Putamen (tissue), 1 donor: ENCODE measurements around the gene SPIB.
"Not testable (repeated sequence)": the region's sequence is repeated elsewhere in the genome, so short reads cannot be mapped to it uniquely, and the experiment has no call there.

Experiments used
- DNase-seq: peaks from one replicate; pipeline ENCODE4 v3.0.0-alpha.2; 2016; ENCODE audit warnings: low spot score

The SPIB gene

DNA sequence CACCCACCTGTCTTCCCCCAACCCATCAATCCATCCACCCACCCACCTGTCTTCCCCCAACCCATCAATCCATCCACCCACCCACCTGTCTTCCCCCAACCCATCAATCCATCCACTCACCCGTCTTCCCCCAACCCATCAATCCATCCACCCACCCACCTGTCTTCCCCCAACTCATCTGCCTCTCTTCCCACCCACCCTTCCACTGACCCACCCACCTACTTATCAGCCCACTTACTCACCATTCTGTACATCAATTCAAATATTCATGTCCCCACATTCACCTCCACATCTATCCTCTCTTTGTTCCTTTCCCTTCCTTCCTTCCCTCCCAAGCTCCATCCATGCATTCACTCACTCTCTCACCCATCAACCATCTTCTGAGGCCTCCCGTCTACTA lies 20.4 kb downstream of the SPIB start:
- not testable (repeated sequence) for DNase-seq

DNA sequence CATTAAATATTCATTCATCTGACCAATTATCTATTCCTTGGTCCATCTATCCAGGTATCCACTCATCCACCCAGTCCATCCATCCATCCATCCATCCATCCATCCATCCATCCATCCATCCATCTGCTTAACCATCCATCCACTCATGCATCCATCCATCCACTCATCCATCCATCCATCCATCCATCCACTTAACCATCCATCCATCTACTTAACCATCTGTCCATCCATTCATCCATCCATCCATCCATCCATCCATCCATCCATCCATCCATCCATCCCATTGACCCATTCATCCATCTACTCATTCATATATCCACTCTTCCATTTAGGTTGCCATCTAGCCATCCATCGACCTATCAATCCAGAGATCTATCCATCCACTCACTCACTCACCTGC lies 25.3 kb downstream of the SPIB start:
- DNase-seq: no peak

DNA sequence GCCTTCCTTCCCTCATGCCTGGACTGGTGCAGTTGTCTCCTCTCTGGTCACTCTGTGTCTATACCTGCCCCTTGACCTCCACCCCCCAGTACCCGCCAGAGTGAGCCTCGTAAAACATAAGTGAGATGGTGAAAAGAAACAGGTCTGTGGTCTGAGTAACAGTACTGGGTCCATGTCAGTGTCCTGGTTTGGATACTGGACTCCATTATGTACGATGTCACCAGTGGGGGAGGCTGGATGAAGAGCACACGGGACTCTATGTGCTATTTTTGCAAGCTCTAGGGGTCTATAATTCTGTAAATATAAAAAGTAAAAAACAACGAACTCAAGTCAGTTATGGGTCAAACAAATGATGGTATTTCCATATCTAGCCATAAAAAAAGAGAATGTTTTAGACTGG lies 28.3 kb downstream of the SPIB start:
- DNase-seq: no peak

DNA sequence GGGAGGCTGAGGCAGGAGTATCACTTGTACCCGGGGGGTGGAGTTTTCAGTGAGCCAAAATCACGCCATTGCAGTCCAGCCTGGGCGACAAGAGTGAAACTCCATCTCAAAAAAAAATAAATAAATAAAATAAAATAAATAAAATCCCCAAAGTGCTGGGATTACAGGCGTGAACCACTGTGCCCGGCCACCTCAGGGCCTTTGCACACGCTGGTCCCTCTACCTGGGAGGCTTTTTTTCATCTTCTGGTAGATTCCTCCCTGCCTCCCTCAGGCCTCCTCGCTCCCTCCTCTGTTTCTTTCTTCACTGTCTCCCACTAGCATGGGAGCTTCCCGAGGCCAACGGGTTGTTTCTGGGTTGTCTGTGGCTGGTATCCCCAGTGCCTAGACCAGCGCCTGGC lies 29.0 kb downstream of the SPIB start:
- no peak for DNase-seq

DNA sequence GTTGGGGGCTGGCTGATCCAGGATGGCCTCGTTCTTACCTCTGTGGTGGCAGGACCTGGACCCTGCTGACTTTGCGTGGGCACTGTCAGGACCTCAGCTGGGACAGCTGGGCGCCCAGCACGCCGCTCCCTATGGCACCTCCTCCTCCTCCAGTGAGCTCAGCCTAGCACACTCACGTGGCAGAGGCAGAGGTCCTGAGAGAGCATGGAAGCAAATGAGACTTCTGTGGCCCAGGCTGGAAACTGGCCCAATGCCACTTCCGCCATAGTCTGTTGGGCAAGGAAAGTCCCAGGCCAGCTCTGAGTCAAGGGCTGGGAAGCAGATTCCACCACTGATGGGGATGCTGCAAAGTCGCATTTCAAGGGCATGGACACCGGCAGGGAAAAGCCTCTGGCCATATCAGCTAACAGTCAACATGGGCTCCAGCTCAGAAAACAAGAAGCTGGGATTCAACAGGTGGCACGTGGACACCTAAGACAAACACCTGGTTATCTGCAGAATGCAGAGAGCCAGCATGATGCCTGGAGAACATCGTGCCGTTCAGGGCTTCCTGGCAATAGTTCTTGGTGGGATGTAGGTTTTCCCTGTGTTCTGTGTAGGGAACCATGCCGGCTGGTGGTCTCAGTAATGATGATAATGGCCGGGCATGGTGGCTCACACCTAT lies 30.6 kb downstream of the SPIB start:
- no peak for DNase-seq

DNA sequence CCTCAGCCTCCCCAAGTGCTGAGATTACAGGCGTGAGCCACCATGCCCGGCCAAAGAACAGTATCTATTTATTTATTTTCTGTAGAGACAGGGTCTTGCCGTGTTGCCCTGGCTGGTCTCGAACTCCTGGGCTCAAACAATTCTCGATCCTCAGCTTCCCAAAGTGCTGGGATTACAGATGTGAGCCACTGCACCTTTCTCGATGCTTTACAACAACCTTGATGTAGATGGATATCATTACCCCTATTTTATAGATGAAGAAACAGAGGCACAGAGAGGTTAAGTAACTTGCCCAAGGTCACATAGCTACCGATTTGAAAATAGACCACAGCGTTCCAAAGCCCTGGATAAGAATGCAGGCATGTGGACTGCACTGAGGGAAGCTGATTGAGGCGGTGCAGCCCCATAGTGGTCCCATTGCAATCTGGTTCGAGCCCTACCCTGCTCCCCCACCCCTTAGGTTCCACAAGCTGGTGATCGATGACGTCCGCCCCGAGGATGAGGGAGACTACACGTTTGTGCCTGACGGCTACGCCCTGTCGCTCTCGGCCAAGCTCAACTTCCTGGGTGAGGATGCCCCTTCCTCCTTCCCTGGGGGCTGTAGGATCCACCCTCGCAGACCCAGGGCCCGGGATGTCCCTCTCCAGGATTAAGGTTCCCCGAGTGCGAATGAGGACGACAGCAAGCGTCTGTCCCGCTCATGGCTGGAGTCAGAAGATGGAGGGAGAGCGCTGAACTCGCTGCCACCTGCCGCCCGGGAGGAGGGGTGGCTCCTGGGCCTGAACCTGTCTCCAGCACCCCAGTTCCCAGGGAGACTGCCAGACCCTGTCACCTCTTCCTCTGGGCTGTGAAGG lies 31.9 kb downstream of the SPIB start:
- DNase-seq: no peak

DNA sequence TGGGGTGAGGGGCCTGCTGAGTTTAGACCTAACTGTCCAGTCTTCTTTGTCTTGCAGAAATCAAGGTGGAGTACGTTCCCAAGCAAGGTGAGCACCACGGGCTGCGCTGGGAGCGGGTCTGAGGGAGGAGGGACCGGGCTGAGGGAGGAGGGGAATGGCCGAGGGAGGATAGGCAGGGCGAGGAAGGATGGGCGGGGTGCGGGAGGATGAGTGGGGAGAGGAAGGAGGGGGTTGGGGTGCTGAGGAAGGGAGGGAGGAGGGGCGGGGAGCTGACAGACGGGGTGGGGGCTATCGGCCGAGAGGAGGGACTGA lies 32.4 kb downstream of the SPIB start:
- DNase-seq: no peak

DNA sequence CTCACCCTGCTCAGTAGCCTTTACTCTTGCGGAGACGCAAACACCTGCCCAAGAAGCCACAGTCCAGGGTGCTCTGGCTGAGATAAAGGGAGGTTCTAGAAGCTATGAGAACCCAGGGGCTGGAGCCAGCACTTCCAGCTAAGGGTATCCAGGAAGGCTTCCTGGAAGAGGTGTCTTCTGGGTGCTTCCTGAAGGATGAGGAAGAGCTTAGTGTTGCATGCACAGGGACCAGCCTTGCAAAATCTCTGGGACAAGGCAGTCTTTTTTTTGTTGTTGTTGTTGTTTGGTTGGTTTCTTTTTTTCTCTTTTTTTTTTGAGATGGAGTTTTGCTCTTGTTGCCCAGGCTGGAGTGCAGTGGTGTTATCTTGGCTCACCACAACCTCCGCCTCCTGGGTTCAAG lies 34.5 kb downstream of the SPIB start:
- DNase-seq: no peak

DNA sequence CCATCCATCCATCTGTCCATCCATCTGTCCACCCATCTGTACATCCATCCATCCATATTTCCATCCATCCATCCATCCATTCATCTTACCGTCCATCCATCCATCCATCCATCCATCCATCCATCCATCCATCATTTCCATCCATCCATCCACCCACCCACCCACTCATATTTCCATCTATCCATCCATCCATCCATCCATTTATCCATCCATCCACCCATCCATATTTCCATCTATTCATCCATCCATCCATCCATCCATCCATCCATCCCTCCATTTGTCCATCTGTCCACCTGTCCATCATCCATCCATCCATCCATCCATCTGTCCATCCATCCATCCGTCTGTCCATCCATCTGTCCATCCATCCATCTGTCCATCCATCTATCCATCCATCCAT lies 37.3 kb downstream of the SPIB start:
- no peak for DNase-seq

DNA sequence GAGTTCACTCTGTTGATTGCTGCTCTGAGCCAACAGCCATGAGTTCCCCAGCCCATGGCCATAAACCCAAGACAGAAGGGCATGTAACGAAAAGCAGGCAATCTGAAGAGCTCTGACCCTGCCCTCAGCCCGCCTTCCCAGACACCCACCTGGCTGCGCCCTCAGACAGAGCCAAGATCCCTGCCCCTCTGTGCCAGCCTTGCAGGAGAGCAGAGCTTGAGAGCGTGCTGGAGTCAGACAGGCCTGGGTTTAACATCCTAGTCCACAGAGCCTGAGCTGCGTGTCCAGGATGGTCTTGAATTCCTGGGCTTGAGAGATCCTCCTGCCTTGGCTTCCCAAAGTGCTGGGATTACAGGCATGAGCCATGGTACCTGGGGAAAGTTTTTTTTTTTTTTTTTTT lies 38.6 kb downstream of the SPIB start:
- no peak for DNase-seq

DNA sequence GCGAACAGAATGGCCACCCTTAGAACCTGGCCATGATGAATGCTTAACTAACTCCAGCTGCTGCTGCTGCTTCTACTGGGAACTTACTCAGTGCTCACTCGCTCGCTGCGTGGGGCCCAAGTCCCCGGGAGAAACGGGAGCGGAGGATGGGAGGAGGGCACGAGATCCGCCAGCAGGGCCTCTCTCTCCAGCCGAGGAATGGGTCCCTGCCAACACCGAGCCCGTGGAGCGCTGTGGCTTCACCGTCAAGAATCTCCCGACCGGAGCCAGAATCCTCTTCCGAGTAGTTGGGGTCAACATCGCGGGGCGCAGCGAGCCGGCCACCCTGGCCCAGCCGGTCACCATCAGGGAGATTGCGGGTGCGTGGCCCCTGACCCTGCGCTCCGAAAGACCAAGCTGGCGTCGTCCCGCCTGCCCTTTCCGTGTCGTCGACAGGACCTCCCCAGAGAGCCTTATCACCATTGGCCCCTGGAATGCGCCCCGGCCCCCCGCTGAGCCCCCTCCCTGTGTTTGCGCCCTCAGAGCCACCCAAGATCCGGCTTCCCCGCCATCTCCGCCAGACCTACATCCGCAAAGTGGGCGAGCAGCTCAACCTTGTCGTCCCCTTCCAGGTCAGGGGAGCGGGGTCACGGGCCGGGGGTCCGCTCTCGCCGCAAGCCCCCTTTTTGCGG lies 39.8 kb downstream of the SPIB start:
- DNase-seq: no peak

DNA sequence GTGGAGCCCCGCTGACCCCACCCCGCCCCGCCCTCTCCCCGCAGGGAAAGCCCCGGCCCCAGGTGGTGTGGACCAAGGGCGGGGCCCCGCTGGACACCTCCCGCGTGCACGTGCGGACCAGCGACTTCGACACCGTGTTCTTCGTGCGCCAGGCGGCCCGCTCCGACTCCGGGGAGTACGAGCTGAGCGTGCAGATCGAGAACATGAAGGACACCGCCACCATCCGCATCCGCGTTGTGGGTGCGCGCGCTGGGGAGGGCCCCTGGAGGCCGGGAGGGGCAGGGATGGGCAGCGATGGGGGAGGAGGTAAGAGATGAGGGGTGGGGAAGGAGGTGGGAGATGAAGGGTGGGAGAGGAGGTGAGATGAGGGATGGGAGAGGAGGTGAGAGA lies 40.3 kb downstream of the SPIB start:
- DNase-seq: no peak

DNA sequence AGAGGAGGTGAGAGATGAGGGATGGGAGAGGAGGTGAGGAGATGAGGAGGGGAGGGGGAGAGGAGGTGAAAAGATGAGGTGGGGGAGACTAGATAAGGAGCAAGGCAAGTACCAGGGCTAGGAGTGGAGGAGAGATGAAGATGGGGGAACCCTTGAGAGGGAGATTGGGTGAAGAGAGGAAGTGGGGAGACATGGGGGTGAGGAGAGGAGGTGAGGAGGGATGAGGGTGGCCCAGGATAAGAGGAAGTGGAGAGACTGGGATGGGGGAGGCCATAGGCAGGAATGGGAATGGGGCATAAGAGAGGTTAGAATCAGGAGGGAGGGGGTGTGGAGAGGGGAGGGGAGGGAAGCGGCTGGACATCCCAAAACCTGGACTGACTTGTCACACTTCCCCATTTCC lies 40.9 kb downstream of the SPIB start:
- DNase-seq: no peak

DNA sequence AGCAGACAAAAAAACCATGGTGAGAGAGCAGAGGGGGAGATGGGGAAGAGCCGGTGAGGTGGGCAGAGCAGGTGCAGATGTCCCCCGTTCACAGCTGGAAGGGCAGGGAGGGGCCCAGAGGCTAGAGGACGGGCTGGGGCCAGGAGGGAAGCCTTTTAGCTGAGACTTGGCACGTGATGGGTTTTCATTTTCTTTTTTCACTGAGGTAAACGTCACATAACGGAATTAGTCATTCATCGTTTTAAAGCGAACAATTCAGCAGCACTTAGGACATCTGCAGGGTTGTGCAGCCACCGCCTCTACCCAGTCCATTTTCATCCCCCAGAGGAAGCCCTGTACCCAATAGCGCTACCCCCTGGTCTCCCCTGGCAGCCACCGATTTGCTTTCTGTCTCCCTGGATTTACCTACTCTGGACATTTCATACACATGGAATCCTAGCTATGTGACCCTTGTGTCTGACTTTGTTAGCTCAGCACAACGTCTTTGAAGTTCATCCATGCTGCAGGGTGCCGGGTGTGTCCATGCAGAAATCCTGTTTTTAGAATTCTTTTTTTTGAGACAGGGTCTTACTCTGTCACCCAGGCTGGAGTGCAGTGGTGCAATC lies 41.5 kb downstream of the SPIB start:
- DNase-seq: no peak

DNA sequence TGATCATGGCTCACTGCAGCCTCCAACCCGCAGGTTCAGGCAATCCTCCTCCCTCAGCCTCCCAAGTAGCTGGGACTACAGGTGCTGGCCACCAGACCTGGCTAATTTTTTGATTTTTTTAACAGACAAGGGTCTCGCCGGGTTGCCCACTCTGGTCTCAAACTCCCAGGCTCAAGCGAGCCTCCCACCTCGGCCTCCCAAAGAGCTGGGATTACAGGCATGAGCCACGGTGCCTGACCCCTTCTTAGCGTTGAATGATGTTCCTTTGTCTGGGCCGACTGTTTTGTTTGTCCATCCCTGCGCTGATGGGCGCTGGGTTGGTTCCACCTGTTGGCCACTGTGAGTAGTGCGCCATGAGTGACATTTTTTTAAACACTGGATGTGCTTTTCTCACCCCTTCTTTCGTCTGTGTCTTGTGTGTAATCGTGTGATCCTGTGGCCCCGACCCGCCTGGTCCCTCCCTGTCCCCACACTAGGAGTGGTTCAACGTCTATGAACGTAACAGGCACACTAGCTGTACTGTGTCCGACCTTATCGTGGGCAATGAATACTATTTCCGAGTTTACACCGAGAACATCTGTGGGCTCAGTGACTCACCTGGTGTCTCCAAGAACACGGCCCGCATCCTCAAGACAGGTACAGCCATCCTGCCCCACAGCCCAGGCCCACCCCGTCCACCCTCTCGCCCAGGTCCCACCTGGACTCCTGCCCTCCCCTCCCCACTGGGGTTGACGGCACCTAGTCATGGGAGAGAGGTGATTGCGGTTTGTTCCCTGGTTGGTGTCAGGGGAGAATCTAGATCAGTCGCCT lies 42.5 kb downstream of the SPIB start:
- peak; percentile 15 for DNase-seq

DNA sequence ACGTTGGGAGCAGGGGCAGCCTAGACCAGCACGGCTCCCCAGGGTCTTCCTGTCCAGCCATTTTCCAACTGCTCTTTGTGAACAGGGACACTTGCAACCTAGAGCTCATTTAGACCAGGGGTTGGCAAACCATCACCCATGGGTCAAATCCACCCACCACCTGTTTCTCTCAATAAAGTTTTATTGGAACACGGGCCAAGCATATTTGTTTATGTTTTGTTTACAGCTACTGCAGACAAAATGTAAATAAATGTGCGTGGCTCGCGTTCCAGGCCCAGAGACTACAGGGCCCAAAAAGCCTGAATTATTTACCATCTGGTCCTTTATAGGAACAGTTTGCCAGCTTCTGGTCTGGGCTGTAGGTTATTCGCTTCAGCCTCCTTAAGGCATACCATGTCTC lies 44.2 kb downstream of the SPIB start:
- DNase-seq: no peak

DNA sequence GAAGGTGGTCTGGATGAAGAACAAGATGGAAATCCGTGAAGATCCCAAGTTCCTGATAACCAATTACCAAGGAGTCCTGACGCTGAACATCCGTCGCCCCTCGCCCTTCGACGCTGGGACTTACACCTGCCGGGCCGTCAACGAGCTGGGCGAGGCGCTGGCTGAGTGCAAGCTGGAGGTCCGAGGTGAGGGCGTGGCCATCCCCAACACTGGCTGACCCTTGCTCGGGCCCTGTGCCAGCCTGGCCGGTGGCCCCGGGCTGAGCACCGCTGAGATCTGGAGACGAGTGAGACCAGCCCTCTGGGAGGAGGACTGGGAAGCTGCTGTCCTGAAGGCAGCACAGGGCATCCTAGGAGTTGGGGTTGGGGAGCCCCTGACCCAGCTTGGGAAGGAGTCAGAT lies 45.6 kb downstream of the SPIB start:
- no peak for DNase-seq

DNA sequence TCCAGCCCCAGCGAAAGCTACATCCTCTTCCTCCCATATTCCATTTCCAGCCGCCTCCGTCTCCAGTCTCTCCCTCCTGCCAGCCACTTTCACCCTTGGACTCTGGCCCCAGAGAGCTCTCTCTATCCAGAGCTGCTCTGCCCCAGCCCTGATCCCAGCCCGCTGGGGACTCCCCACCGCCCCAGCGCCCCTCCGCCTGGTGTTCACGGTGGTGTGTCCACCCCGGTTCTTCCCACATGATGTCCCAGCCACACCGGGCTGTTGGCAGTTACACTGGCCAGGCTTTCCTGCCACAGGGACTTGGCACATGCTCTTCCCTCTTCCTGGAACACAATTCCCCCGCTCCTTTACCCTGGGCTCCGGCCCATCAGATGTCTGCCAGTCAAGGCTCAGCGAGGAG lies 46.3 kb downstream of the SPIB start:
- DNase-seq: no peak

DNA sequence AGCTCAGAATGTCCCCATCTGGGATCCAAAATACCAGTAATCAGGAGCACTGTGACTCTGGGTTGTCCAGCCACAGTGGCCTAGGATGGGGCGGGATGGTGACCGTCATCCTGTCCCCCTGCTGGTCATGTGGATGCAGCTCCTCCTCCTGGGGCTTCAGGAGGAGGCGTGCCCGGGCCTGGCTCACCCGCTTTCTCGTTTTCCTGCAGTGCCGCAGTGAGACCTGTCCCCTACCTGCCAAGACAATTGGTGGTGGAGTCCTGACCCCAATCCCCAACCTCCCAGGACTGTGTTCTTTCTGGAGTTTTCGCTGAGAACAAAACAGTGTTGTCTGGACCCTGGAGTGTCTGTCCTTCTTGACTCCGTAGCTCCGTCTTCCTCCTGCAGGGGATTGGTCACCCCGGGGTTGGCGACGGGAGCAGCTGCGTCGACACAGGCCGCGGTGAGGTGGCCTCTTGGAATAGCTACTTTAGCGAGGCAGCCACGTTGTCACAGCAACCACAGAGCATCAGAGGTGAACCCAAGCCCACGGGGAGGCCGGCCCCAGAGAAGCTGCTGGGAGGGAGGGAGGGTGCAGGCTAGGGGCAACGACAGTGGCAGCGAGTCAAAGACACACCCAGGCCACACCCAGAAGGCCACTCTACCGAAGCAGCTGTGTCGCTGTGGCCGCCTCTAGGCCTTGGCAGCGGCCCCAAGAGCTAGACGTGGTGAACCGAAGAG lies 47.4 kb downstream of the SPIB start:
- DNase-seq: no peak

DNA sequence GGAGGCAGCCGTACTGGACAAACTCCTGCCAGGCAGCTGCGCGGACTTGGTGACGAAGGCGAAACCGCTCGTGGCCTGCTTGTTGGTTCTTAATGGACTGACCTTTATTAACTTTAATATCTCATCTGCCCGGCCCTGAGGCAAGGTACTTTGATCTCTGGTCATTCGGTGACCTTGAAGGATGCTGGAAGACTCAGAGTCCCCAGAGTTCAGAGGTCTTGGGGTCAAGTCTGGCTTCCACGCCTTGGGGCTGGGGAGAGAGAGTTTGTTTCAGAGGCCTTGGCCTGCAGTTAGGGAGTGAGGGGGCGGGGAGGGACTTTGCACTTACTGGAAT lies 47.9 kb downstream of the SPIB start:
- DNase-seq: no peak

DNA sequence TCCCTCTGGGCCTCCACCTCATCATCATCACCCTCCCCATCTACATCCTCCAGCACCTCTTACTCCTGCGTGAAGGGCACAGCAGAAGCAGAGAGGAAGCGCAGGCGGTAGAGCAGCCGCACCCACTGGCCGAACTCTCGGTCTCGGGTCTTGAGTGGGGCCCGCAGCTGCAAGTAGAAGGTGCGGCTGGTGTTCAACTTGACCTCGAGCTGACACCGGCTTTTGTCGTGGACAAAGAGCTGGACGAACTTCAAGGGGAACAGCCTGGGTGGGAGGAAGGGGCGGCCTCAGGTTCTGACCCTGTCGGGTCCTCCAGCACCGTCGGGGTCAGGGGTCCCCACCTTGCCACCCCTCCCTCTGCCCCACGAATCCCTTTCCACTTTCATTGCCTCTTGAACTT lies 48.8 kb downstream of the SPIB start:
- DNase-seq: no peak

DNA sequence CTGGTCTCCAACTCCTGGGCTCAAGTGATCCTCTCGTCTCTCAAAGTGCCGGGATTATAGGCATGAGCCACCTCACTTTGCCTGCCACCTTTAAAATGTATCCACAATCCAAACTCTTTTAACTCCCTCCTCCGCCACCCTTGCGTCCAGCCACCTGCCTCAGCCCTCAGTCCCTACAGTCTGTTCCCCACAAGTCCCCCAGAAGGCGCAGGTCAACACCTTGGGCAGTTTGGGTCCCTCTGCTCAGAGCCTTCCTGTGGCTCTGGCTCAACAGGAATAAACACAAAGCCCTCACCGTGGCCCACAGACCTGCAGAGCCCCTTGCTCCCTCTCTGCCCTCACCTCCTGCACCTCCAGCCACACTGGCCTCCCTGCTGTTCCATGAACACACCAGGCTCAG lies 50.1 kb downstream of the SPIB start:
- no peak for DNase-seq
